HepG2 (cell line): ENCODE results near the gene ECD.

Experiments used
- CBX1 ChIP-seq: IDR thresholded peaks from one replicate; pipeline ENCODE4 v1.6.1; 2016; ENCODE audit warnings: antibody characterized with exemption, low read depth
- ELF4 ChIP-seq: sonication (generic); formaldehyde crosslinking; IDR thresholded peaks from 2 replicates; pipeline ENCODE4 v1.5.0; 2020; ENCODE audit warnings: missing genetic modification reagents, mild to moderate bottlenecking, moderate library complexity, borderline replicate concordance
- FOSL2 ChIP-seq: sonication (generic); formaldehyde crosslinking; IDR thresholded peaks from 2 replicates; pipeline ENCODE4 v1.4.0; 2020; ENCODE audit warnings: missing genetic modification reagents
- MAFK ChIP-seq, 2 experiments: IDR thresholded peaks in 1 of 2; conservative IDR thresholded peaks in 1 of 2; 2 replicates each; pipeline ENCODE4 v1.6.1; 2011; ENCODE audit warnings: improper control_type of control experiment in 2 of 2, low read length in 2 of 2
- MYC ChIP-seq: sonication (generic); formaldehyde crosslinking; IDR thresholded peaks from 2 replicates; pipeline ENCODE4 v1.9.0; 2021; ENCODE audit warnings: missing genetic modification reagents, borderline replicate concordance
- MZF1 ChIP-seq: sonication (generic); formaldehyde crosslinking; IDR thresholded peaks from 2 replicates; pipeline ENCODE4 v1.8.1; 2023; ENCODE audit warnings: mild to moderate bottlenecking, missing genetic modification reagents, borderline replicate concordance
- SOX6 ChIP-seq, 2 experiments: fragments of 450-650 bp in 1 of 2; sonication (generic) in 1 of 2; formaldehyde crosslinking in 1 of 2; IDR thresholded peaks; 2 replicates each; pipeline versions ENCODE4 v1.4.0 to v1.6.1; 2017 to 2020; ENCODE audit warnings: antibody characterized with exemption in 1 of 2, mild to moderate bottlenecking in 1 of 2, missing genetic modification reagents in 1 of 2
- ZKSCAN1 ChIP-seq: fragments of 150-350 bp; IDR thresholded peaks from 2 replicates; pipeline ENCODE4 v1.6.1; 2014; ENCODE audit warnings: low read length
- ZNF282 ChIP-seq: fragments of 450-650 bp; IDR thresholded peaks from 2 replicates; pipeline ENCODE4 v1.6.1; 2018; ENCODE audit not compliant: partially characterized antibody
- ZSCAN31 ChIP-seq: sonication (generic); formaldehyde crosslinking; IDR thresholded peaks from 2 replicates; pipeline ENCODE4 v1.5.0; 2020; ENCODE audit warnings: low read depth, mild to moderate bottlenecking, missing genetic modification reagents
- TF ChIP-seq, protein P1 (sequence below): sonication (generic); formaldehyde crosslinking; IDR thresholded peaks from 2 replicates; pipeline ENCODE4 v1.5.0; 2020; ENCODE audit warnings: mild to moderate bottlenecking, missing genetic modification reagents, moderate library complexity
- TF ChIP-seq, protein P2 (sequence below): sonication (generic); formaldehyde crosslinking; IDR thresholded peaks from 2 replicates; pipeline ENCODE4 v1.5.0; 2020; ENCODE audit warnings: mild to moderate bottlenecking, missing genetic modification reagents
- TF ChIP-seq, protein P3 (sequence below): IDR thresholded peaks from 2 replicates; pipeline ENCODE4 v1.6.1; 2016; ENCODE audit warnings: low read depth, borderline replicate concordance
- TF ChIP-seq, protein P4 (sequence below): sonication (generic); formaldehyde crosslinking; conservative IDR thresholded peaks from 2 replicates; pipeline ENCODE4 v1.4.0; 2020; ENCODE audit warnings: missing genetic modification reagents

DNA sequence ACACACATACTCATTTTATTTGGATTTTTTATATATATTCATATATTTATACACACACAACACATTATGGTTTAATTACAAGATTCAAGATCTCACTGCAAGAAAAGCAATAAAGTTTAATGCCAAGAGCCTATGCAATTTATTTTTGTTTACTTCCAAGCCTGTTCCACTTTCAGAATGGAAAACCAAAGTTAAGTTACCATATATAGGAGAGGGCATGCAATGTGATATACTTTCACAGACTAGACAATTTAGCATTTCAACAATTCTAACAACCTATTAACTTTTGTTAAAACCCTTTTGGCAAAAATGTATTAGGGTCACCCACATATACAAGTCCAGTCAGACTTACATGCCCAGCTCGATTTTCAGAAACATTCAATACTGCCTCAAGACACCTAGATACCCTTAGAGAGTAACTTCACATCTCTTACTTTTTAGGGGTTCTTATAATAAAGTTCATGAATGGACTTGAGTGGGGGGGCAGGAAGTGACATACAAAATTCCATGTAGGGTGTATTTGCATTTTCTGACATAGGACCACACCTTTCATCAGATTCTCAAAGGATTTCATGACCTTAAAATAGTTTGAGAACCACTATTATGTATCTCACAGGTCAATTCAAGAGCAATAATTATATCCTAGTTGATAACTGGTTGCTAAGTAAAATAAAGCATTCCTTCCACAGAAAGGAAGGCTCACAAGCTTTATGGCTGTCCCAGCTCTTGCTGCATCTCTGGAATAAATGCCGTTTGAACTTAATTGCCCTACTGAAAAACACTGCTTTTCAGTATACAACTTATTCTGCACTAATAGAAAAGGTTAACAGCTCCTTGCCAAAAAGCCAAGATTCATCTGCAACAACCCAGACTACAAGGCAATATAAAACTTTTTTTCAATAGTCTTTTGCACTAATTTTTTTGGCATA lies 73.6 kb downstream of the ECD start:
- TF ChIP-seq ELF4 (CRISPR knock-in tag): no peak
- TF ChIP-seq, protein P1, sequence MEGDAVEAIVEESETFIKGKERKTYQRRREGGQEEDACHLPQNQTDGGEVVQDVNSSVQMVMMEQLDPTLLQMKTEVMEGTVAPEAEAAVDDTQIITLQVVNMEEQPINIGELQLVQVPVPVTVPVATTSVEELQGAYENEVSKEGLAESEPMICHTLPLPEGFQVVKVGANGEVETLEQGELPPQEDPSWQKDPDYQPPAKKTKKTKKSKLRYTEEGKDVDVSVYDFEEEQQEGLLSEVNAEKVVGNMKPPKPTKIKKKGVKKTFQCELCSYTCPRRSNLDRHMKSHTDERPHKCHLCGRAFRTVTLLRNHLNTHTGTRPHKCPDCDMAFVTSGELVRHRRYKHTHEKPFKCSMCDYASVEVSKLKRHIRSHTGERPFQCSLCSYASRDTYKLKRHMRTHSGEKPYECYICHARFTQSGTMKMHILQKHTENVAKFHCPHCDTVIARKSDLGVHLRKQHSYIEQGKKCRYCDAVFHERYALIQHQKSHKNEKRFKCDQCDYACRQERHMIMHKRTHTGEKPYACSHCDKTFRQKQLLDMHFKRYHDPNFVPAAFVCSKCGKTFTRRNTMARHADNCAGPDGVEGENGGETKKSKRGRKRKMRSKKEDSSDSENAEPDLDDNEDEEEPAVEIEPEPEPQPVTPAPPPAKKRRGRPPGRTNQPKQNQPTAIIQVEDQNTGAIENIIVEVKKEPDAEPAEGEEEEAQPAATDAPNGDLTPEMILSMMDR (CRISPR knock-in tag): no peak
- no peak for TF ChIP-seq MYC (CRISPR knock-in tag)
- TF ChIP-seq, protein P2, sequence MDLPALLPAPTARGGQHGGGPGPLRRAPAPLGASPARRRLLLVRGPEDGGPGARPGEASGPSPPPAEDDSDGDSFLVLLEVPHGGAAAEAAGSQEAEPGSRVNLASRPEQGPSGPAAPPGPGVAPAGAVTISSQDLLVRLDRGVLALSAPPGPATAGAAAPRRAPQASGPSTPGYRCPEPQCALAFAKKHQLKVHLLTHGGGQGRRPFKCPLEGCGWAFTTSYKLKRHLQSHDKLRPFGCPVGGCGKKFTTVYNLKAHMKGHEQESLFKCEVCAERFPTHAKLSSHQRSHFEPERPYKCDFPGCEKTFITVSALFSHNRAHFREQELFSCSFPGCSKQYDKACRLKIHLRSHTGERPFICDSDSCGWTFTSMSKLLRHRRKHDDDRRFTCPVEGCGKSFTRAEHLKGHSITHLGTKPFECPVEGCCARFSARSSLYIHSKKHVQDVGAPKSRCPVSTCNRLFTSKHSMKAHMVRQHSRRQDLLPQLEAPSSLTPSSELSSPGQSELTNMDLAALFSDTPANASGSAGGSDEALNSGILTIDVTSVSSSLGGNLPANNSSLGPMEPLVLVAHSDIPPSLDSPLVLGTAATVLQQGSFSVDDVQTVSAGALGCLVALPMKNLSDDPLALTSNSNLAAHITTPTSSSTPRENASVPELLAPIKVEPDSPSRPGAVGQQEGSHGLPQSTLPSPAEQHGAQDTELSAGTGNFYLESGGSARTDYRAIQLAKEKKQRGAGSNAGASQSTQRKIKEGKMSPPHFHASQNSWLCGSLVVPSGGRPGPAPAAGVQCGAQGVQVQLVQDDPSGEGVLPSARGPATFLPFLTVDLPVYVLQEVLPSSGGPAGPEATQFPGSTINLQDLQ (CRISPR knock-in tag): no peak
- TF ChIP-seq ZKSCAN1: no peak
- no peak for TF ChIP-seq SOX6 (IDR thresholded peaks at IDR 0.05)
- no peak for TF ChIP-seq SOX6 (CRISPR knock-in tag; IDR thresholded peaks at IDR 0.05)
- TF ChIP-seq FOSL2 (CRISPR knock-in tag): no peak
- TF ChIP-seq CBX1: no peak
- TF ChIP-seq, protein P3, sequence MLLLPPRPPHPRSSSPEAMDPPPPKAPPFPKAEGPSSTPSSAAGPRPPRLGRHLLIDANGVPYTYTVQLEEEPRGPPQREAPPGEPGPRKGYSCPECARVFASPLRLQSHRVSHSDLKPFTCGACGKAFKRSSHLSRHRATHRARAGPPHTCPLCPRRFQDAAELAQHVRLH (CRISPR knock-in tag): no peak
- no peak for TF ChIP-seq ZNF282
- TF ChIP-seq MAFK (conservative IDR thresholded peaks at IDR 0.05 in 1 of 2, IDR thresholded peaks at IDR 0.05 in 1 of 2; ENCODE audit: low read length in 2 of 2): no peak
- no peak for TF ChIP-seq MZF1 (CRISPR knock-in tag)
- no peak for TF ChIP-seq ZSCAN31 (CRISPR knock-in tag)
- TF ChIP-seq, protein P4, sequence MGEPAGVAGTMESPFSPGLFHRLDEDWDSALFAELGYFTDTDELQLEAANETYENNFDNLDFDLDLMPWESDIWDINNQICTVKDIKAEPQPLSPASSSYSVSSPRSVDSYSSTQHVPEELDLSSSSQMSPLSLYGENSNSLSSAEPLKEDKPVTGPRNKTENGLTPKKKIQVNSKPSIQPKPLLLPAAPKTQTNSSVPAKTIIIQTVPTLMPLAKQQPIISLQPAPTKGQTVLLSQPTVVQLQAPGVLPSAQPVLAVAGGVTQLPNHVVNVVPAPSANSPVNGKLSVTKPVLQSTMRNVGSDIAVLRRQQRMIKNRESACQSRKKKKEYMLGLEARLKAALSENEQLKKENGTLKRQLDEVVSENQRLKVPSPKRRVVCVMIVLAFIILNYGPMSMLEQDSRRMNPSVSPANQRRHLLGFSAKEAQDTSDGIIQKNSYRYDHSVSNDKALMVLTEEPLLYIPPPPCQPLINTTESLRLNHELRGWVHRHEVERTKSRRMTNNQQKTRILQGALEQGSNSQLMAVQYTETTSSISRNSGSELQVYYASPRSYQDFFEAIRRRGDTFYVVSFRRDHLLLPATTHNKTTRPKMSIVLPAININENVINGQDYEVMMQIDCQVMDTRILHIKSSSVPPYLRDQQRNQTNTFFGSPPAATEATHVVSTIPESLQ (CRISPR knock-in tag): no peak
